ENCODE results near the gene CYP2J2.
"Not testable (repeated sequence)": the region's sequence is repeated elsewhere in the genome, so short reads cannot be mapped to it uniquely, and the experiment has no call there.

The CYP2J2 gene

GRCh38 chr1:59917785-59918180 lies 8.8 kb downstream of the CYP2J2 start:
- no peak for DNase-seq (ENCODE audit: low read depth)

- no peak for DNase-seq (ENCODE audit: low read depth)
These were observed 9.4 kb downstream of the CYP2J2 start for GRCh38 chr1:59917026-59917784.

GRCh38 chr1:59915516-59915915 lies 11.1 kb downstream of the CYP2J2 start:
- no peak for DNase-seq (ENCODE audit: low read depth)

- DNase-seq (ENCODE audit: low read depth), result not testable (repeated sequence)
These were observed 11.7 kb downstream of the CYP2J2 start for GRCh38 chr1:59914791-59915286.

- no peak for DNase-seq (ENCODE audit: low read depth)
These were observed 17.9 kb downstream of the CYP2J2 start for GRCh38 chr1:59908682-59909081.

GRCh38 chr1:59908084-59908483 lies 18.5 kb downstream of the CYP2J2 start:
- no peak for DNase-seq (ENCODE audit: low read depth)

- DNase-seq (ENCODE audit: low read depth), result no peak
These were observed 19.6 kb downstream of the CYP2J2 start for GRCh38 chr1:59906931-59907330.

- no peak for DNase-seq (ENCODE audit: low read depth)
These were observed 23.3 kb downstream of the CYP2J2 start for GRCh38 chr1:59903141-59903754.

- no peak for DNase-seq (ENCODE audit: low read depth)
These were observed 24.7 kb downstream of the CYP2J2 start for GRCh38 chr1:59901770-59902388.

GRCh38 chr1:59900640-59901039 lies 25.9 kb downstream of the CYP2J2 start:
- DNase-seq (ENCODE audit: low read depth), result no peak

- DNase-seq (ENCODE audit: low read depth), result no peak
These were observed 27.6 kb downstream of the CYP2J2 start for GRCh38 chr1:59898927-59899326.

GRCh38 chr1:59897165-59897564 lies 29.4 kb downstream of the CYP2J2 start:
- DNase-seq (ENCODE audit: low read depth), result no peak

- no peak for DNase-seq (ENCODE audit: low read depth)
These were observed 33.4 kb downstream of the CYP2J2 start for GRCh38 chr1:59892841-59893811.

- no peak for DNase-seq (ENCODE audit: low read depth)
These were observed 41.3 kb downstream of the CYP2J2 start for GRCh38 chr1:59885160-59885832.

GRCh38 chr1:59880735-59881134 lies 45.8 kb downstream of the CYP2J2 start:
- no peak for DNase-seq (ENCODE audit: low read depth)

GRCh38 chr1:59879996-59880505 lies 46.5 kb downstream of the CYP2J2 start:
- DNase-seq (ENCODE audit: low read depth), result no peak

GRCh38 chr1:59879574-59879973 lies 47.0 kb downstream of the CYP2J2 start:
- peak; percentile 5 for DNase-seq (ENCODE audit: low read depth)

GRCh38 chr1:59878370-59878769 lies 48.2 kb downstream of the CYP2J2 start:
- no peak for DNase-seq (ENCODE audit: low read depth)

GRCh38 chr1:59877108-59877682 lies 49.4 kb downstream of the CYP2J2 start:
- DNase-seq (ENCODE audit: low read depth), result no peak

GRCh38 chr1:59871746-59872145 lies 54.8 kb downstream of the CYP2J2 start:
- no peak for DNase-seq (ENCODE audit: low read depth)

- DNase-seq (ENCODE audit: low read depth), result no peak
These were observed 60.1 kb downstream of the CYP2J2 start for GRCh38 chr1:59866462-59866861.

Measured in activated gamma-delta T cell treated with anti-CD3 and anti-CD28 coated beads, Interleukin-2, amount 50 U/mL, for 16 hours (primary cell).